ENCODE measurements around the gene TMEM235. TPM values are rescaled to one million over a fixed set of nuclear protein-coding genes. Genes with fewer than 3 reads are reported as not detected.

Gene TMEM235
- total and polyA plus RNA-seq, 9 of the 15 experiments (the other 6 are each of a cell fraction or from before 2014, with no cell fraction given), result not detected

- TF ChIP-seq ZNF766 (CRISPR knock-in tag; conservative IDR thresholded peaks at IDR 0.05), result 0 out of 2 replicates have a peak, but pooled peaks have one; percentile 1
- no peak for TF ChIP-seq MYC (IDR thresholded peaks at IDR 0.05; ENCODE audit: low read depth, low read length)
- no peak for TF ChIP-seq MYC (CRISPR knock-in tag; IDR thresholded peaks at IDR 0.05; ENCODE audit: borderline replicate concordance, low read depth)
- peak; percentile 21; the same call in 1 of the 2 replicates for TF ChIP-seq ZBTB9 (CRISPR knock-in tag; IDR thresholded peaks at IDR 0.05)
- peak; percentile 36; the same call in 1 of the 2 replicates for TF ChIP-seq NR4A1 (CRISPR knock-in tag; IDR thresholded peaks at IDR 0.05)
- TF ChIP-seq NR4A1 (tag; IDR thresholded peaks at IDR 0.05), result no peak
- TF ChIP-seq JUN (IDR thresholded peaks at IDR 0.05; ENCODE audit: borderline replicate concordance, low read depth, low read length), result no peak
- TF ChIP-seq JUN (CRISPR knock-in tag; IDR thresholded peaks at IDR 0.05; ENCODE audit: borderline replicate concordance), result no peak
- TF ChIP-seq HNRNPH1 (optimal IDR thresholded peaks at IDR 0.05; ENCODE audit: low read depth, low read length), result no peak
- no peak for TF ChIP-seq TBP (optimal IDR thresholded peaks at IDR 0.05; ENCODE audit: low read depth, low read length)
- no peak for TF ChIP-seq PHF8 (IDR thresholded peaks at IDR 0.05; ENCODE audit: borderline replicate concordance, low read length)
- TF ChIP-seq STAT5B (CRISPR knock-in tag; IDR thresholded peaks at IDR 0.05), result no peak
- no peak for TF ChIP-seq SMARCB1 (IDR thresholded peaks at IDR 0.05; ENCODE audit: insufficient read length, low read depth)
- no peak for TF ChIP-seq TEAD1 (CRISPR knock-in tag; IDR thresholded peaks at IDR 0.05)
- no peak for TF ChIP-seq SLC30A9 (CRISPR knock-in tag; IDR thresholded peaks at IDR 0.05)
- TF ChIP-seq PCBP2 (IDR thresholded peaks at IDR 0.05; ENCODE audit: low read depth, low read length, poor library complexity, severe bottlenecking), result no peak
- no peak for TF ChIP-seq ZNF699 (CRISPR knock-in tag; IDR thresholded peaks at IDR 0.05; ENCODE audit: insufficient replicate concordance)
- TF ChIP-seq CHCHD3 (CRISPR knock-in tag; IDR thresholded peaks at IDR 0.05), result no peak
- no peak; the same call in 1 of the 2 replicates for TF ChIP-seq MTA2 (IDR thresholded peaks at IDR 0.05; ENCODE audit: low read depth)
- no peak for TF ChIP-seq ZNF717 (CRISPR knock-in tag; IDR thresholded peaks at IDR 0.05)
- TF ChIP-seq HOMEZ (CRISPR knock-in tag; IDR thresholded peaks at IDR 0.05), result no peak
- TF ChIP-seq HIVEP1 (CRISPR knock-in tag; IDR thresholded peaks at IDR 0.05), result 0 out of 2 replicates have a peak, but pooled peaks have one; percentile 47
- peak; percentile 76 for TF ChIP-seq SMAD4 (CRISPR knock-in tag; conservative IDR thresholded peaks at IDR 0.05)
- TF ChIP-seq E4F1 (CRISPR knock-in tag; IDR thresholded peaks at IDR 0.05; ENCODE audit: borderline replicate concordance), result no peak
Measured at GRCh38 chr17:78256707-78257591, 25.5 kb downstream of the TMEM235 start (continued).
